ENCODE measurements around the gene DBN1. TPM values are rescaled to one million over a fixed set of nuclear protein-coding genes. Genes with fewer than 3 reads are reported as not detected.
A peak's percentile ranks its signal among the peaks of the same experiment; 100 is the strongest.

The DBN1 gene
- total and polyA plus RNA-seq, 9 of the 15 experiments (the other 6 are each of a cell fraction or from before 2014, with no cell fraction given), result 0.25 to 87.2 (median 27.9) TPM

DNA sequence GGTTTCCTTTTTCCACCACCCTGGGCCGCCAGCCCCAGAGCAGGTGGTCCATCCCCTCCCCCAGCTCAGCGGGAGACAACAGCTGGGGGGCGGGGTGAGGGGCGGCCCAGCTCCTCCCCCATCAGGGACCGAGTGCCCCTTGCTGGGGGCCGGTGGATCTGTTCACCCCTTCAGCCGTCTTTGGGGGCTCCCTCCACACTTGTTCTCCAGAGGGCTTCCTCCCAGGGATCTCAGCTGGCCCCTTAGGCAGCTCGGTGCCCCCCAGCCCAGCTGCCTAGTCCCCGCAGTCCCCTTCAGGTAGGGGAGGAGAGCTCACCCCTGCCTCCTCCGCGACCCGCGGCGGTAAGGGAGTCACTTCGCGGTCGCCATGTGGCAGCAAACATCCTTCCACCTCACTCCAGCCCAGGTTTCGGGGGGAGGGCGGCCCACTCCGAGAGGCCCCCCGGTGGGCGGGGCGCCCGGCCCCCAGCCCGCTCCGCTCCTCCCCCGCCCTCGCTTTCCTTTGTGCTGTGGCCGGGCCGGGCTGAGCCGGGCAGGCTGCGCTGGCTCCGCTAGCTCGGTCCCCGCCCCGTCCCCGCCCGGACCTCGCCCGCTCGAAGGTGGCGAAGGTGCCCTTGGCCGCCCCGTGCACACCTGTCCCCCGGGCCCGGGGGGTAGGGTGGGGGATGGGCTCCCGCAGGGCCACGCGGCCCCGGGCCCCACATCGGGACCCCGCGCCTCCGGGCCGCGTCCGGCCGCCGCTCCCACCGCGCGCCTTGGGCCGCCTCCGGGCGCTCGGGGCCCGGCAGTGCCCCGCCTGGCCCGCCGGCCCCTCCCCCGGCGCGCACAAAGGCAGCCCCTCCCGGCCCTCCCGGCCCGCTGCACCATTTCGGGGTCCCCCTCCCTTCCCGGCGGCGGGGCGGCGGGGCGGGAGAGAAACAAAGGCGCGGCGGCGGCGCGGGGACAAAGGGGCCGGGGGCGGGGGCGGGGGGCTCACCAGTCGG lies 683 bp downstream of the DBN1 start (continued):
- TF ChIP-seq, protein P1, sequence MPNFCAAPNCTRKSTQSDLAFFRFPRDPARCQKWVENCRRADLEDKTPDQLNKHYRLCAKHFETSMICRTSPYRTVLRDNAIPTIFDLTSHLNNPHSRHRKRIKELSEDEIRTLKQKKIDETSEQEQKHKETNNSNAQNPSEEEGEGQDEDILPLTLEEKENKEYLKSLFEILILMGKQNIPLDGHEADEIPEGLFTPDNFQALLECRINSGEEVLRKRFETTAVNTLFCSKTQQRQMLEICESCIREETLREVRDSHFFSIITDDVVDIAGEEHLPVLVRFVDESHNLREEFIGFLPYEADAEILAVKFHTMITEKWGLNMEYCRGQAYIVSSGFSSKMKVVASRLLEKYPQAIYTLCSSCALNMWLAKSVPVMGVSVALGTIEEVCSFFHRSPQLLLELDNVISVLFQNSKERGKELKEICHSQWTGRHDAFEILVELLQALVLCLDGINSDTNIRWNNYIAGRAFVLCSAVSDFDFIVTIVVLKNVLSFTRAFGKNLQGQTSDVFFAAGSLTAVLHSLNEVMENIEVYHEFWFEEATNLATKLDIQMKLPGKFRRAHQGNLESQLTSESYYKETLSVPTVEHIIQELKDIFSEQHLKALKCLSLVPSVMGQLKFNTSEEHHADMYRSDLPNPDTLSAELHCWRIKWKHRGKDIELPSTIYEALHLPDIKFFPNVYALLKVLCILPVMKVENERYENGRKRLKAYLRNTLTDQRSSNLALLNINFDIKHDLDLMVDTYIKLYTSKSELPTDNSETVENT (CRISPR knock-in tag; IDR thresholded peaks at IDR 0.05), result no peak
- TF ChIP-seq PHF8 (IDR thresholded peaks at IDR 0.05; ENCODE audit: borderline replicate concordance, low read length) (peak; percentile 34; the same call in 1 of the 2 replicates), ILK (tag; IDR thresholded peaks at IDR 0.05; ENCODE audit: borderline replicate concordance, low read depth) (no peak), ZNF146 (CRISPR knock-in tag; IDR thresholded peaks at IDR 0.05; ENCODE audit: unreplicated experiment) (no peak), ZNF140 (CRISPR knock-in tag; IDR thresholded peaks at IDR 0.05) (no peak), TAF1 (IDR thresholded peaks at IDR 0.05; ENCODE audit: control insufficient read depth, extremely low read depth, insufficient read depth, low read length, severe bottlenecking) (peak; percentile 34), ZNF23 (CRISPR knock-in tag; IDR thresholded peaks at IDR 0.05) (no peak), ZNF263 (CRISPR knock-in tag; IDR thresholded peaks at IDR 0.05; ENCODE audit: borderline replicate concordance) (no peak), RBBP5 (IDR thresholded peaks at IDR 0.05; ENCODE audit: borderline replicate concordance, insufficient read depth, low read length, poor library complexity, severe bottlenecking) (no peak)
- TF ChIP-seq, protein P2, sequence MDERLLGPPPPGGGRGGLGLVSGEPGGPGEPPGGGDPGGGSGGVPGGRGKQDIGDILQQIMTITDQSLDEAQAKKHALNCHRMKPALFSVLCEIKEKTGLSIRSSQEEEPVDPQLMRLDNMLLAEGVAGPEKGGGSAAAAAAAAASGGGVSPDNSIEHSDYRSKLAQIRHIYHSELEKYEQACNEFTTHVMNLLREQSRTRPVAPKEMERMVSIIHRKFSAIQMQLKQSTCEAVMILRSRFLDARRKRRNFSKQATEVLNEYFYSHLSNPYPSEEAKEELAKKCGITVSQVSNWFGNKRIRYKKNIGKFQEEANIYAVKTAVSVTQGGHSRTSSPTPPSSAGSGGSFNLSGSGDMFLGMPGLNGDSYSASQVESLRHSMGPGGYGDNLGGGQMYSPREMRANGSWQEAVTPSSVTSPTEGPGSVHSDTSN (CRISPR knock-in tag; IDR thresholded peaks at IDR 0.05; ENCODE audit: low read depth), result no peak
- TF ChIP-seq, protein P2 (tag; conservative IDR thresholded peaks at IDR 0.05; ENCODE audit: low read depth), result no peak
- TF ChIP-seq, protein P3, sequence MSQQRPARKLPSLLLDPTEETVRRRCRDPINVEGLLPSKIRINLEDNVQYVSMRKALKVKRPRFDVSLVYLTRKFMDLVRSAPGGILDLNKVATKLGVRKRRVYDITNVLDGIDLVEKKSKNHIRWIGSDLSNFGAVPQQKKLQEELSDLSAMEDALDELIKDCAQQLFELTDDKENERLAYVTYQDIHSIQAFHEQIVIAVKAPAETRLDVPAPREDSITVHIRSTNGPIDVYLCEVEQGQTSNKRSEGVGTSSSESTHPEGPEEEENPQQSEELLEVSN (IDR thresholded peaks at IDR 0.05; ENCODE audit: borderline replicate concordance in 1 of 2, extremely low read depth in 1 of 2, insufficient read depth in 1 of 2, insufficient read length in 1 of 2, low read depth in 1 of 2, low read length in 1 of 2, poor library complexity in 1 of 2, severe bottlenecking in 1 of 2), result peak in 1 of 2 experiments; percentile 55
- TF ChIP-seq, protein P4, sequence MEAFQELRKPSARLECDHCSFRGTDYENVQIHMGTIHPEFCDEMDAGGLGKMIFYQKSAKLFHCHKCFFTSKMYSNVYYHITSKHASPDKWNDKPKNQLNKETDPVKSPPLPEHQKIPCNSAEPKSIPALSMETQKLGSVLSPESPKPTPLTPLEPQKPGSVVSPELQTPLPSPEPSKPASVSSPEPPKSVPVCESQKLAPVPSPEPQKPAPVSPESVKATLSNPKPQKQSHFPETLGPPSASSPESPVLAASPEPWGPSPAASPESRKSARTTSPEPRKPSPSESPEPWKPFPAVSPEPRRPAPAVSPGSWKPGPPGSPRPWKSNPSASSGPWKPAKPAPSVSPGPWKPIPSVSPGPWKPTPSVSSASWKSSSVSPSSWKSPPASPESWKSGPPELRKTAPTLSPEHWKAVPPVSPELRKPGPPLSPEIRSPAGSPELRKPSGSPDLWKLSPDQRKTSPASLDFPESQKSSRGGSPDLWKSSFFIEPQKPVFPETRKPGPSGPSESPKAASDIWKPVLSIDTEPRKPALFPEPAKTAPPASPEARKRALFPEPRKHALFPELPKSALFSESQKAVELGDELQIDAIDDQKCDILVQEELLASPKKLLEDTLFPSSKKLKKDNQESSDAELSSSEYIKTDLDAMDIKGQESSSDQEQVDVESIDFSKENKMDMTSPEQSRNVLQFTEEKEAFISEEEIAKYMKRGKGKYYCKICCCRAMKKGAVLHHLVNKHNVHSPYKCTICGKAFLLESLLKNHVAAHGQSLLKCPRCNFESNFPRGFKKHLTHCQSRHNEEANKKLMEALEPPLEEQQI (IDR thresholded peaks at IDR 0.05), result no peak
- TF ChIP-seq, protein P5, sequence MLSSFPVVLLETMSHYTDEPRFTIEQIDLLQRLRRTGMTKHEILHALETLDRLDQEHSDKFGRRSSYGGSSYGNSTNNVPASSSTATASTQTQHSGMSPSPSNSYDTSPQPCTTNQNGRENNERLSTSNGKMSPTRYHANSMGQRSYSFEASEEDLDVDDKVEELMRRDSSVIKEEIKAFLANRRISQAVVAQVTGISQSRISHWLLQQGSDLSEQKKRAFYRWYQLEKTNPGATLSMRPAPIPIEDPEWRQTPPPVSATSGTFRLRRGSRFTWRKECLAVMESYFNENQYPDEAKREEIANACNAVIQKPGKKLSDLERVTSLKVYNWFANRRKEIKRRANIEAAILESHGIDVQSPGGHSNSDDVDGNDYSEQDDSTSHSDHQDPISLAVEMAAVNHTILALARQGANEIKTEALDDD (IDR thresholded peaks at IDR 0.05), result no peak

All from K562 (cell line).